GM12891 (cell line): ENCODE measurements around the gene MPPED2.

Experiments used
- POLR2A ChIP-seq: IDR thresholded peaks from 2 replicates; pipeline ENCODE4 v1.6.1; 2011; ENCODE audit warnings: low read depth, low read length, control low read depth
- POLR2AphosphoS5 ChIP-seq: IDR thresholded peaks from 2 replicates; pipeline ENCODE4 v1.6.1; 2011; ENCODE audit warnings: low read depth, low read length, control low read depth

DNA sequence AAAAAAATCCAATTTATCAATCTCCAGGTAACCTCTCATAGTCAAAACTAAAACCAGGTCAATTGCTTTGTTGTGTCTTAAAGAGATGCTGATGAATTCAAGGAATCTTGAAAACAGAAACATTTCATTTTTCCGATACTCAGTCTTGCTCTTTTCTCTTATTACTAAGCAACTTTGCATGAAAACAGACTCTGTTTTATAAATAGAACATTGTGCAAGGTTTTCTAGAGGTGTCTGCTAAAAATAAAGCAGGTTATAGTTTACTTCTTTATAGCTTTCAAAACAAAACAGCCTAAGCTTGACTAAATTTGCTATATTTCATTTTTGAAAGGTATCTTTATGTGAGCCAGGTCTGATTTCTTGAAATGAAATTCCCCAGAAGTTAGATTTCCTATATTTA is 154.0 kb downstream of the MPPED2 start:
- TF ChIP-seq POLR2A = no peak
- TF ChIP-seq POLR2AphosphoS5 = no peak
